Uterus (tissue), 2 donors: ENCODE results near the gene C16orf86.

Source experiments
- POLR2A ChIP-seq, 2 donors: fragments of 450-650 bp; IDR thresholded peaks; one replicate each; pipeline ENCODE4 v1.6.1; 2016; ENCODE audit warnings: antibody characterized with exemption in 2 of 2, mild to moderate bottlenecking in 1 of 2, moderate library complexity in 1 of 2
- TF ChIP-seq, protein P1 (sequence below), 4 experiments: fragments of 200-600 bp in 2 of 4; fragments of 450-650 bp in 2 of 4; sonication (generic) in 2 of 4; IDR thresholded peaks; one replicate each; pipeline ENCODE4 v1.5.1; 2016 to 2019; ENCODE audit warnings: antibody characterized with exemption in 4 of 4, mild to moderate bottlenecking in 2 of 4, moderate library complexity in 1 of 4

DNA sequence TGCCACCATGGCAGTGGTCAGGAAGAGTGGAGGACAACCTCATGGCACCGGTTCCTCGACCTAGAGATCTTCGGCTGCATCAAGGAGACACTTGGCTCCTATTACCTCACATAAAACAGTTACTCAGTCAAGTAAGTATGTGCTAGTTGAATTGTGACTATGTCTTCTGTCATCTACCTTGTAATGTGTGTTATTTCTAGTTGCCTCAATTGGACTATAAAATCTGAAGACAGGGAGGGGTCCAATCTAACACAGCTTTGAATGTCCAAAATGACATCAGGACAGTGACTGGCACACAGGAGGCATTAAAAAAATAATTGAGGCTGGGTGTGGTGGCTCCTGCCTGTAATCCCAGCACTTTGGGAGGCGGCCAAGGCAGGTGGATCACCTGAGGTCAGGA, 17.2 kb downstream of the C16orf86 start:
- TF ChIP-seq, protein P1, sequence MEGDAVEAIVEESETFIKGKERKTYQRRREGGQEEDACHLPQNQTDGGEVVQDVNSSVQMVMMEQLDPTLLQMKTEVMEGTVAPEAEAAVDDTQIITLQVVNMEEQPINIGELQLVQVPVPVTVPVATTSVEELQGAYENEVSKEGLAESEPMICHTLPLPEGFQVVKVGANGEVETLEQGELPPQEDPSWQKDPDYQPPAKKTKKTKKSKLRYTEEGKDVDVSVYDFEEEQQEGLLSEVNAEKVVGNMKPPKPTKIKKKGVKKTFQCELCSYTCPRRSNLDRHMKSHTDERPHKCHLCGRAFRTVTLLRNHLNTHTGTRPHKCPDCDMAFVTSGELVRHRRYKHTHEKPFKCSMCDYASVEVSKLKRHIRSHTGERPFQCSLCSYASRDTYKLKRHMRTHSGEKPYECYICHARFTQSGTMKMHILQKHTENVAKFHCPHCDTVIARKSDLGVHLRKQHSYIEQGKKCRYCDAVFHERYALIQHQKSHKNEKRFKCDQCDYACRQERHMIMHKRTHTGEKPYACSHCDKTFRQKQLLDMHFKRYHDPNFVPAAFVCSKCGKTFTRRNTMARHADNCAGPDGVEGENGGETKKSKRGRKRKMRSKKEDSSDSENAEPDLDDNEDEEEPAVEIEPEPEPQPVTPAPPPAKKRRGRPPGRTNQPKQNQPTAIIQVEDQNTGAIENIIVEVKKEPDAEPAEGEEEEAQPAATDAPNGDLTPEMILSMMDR (IDR thresholded peaks at IDR 0.05), result no peak
- no peak for TF ChIP-seq POLR2A (IDR thresholded peaks at IDR 0.05)
